D721Med (cell line): Measurements from ENCODE around the gene DIP2C.
A peak's percentile ranks its signal among the peaks of the same experiment; 100 is the strongest.

Experiments used
- DNase-seq: peaks from one replicate; pipeline ENCODE4 v3.0.0; 2011; ENCODE audit warnings: low spot score; ENCODE audit not compliant: insufficient read length
- FAIRE-seq: peaks from 2 replicates; lab custom pipeline; 2011; peaks lifted over from hg19 to GRCh38; lab: Jason Lieb, UNC
- CTCF ChIP-seq: IDR thresholded peaks from 2 replicates; pipeline ENCODE4 v1.5.1; 2012; ENCODE audit warnings: mild to moderate bottlenecking, control low read depth; ENCODE audit not compliant: insufficient read depth; ENCODE audit errors: missing control alignments

The DIP2C gene

DNA sequence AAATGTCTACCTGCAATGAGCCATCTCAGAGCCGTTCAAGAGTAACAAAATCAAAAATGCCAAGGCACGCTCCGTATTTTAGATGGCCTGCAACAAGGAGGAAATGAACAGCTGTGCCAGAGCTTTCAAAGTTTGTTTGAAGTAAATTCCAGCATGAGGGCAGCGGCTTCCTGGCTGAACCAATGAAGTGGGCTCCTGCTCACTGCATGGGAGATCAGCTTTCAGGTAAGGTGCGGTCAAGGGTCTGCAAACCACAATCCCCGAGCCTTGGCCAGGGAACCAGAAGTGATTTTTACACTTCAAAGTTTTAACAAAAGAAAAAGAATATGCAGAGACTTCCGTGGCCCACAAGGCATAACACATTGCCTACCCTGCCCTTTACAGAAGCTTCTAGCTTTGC lies 120.6 kb downstream of the DIP2C start:
- FAIRE-seq: no peak
- no peak for TF ChIP-seq CTCF
- DNase-seq: no peak

DNA sequence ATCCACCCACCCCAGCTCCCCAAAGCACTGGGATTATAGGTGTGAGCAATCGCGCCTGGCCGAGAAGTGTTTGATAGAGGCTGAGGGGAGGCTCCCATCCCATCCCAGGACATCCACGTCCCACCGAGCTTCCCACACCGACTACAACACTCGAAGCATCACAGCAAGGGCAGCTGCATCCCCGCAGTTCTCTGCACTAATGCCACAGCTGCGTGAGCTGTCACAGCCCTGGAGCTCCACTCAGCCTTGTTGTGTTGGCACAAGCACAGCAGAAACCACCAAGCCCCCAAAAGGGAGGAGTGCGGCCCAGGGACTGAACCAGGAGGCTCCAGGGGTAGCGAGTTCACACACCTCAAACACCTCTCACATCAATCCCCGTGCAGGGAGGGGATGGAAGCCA lies 121.6 kb downstream of the DIP2C start:
- no peak for TF ChIP-seq CTCF
- FAIRE-seq: no peak
- no peak for DNase-seq

DNA sequence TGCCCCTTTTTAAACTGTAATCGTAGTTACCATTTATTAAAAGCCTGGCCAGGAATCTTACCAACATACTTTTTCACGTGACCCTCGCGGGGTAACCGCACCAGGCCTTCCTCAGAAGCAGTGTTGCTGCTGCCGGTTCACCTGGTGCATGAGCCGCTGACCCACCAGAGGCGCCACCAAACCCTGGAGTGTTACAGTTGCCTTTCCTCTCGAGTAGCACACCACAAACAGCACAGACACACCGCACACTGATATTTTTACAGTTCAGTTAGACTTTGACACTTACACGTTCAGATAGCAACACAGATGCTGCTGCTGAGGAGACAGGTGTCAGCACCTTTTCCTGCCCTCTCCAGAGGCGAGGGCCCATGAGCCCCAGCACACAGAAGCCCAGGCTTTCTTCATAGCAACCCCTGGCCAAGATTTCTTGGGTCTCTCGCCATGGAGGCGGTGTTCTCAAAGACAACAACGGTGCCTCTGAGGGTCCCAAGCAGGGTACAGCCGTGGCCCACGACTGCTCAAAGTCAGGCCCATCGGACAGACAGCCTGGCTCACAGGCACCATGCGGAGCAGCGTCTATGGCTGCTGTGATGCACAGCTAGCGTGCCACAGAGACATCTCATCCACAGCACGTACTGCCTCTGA lies 123.1 kb downstream of the DIP2C start:
- DNase-seq: no peak
- no peak for TF ChIP-seq CTCF
- no peak for FAIRE-seq

- no peak for DNase-seq
- FAIRE-seq: no peak
- TF ChIP-seq CTCF: no peak
Observed at GRCh38 chr10:565676-566075, 123.8 kb downstream of the DIP2C start.

GRCh38 chr10:565146-565545 lies 124.3 kb downstream of the DIP2C start:
- FAIRE-seq (no peak), DNase-seq (no peak)
- TF ChIP-seq CTCF: no peak

- FAIRE-seq (no peak), DNase-seq (no peak)
- TF ChIP-seq CTCF: no peak
Observed at GRCh38 chr10:563827-564226, 125.6 kb downstream of the DIP2C start.

DNA sequence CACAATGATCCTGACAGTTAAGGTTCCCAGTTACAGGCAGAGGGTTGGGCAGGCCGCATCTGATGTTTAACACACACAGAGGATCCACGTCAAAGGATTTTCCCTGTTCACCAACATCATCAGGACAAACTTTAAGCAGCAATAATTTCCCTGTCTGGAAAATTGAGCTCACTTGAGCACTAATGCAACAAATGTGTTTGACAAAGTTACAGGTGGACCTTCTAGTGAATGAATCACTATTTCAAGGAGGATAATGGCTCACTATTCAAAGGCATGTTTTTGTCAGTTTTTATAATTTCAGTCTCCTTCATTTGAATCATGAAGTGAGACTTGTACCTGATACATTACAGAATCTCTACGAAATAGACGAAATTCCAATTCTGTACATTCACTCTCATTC lies 127.3 kb downstream of the DIP2C start:
- no peak for TF ChIP-seq CTCF
- no peak for DNase-seq
- peak; percentile 25 for FAIRE-seq
